Measurements from ENCODE around the gene RBM19.

Gene RBM19

DNA sequence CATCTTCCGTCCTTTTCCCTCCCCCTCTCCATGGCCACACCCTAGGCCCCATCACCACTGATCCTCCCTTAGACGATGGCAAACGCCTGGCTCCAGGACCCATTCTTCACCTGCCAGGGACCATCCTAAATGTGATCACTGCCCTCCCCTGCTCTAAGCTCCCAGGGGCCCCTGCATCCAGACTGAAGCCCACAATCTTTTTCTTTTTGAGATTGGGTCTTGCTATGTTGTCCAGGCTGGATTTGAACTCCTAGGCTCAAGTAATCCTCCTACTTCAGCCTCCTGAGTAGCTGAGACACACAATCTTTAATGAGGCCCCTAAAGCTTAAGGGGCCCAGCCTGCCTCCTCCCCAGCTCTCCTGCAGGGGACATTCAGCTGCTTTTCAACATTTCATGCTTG is 15.3 kb downstream of the RBM19 start:
- TF ChIP-seq EZH2phosphoT487 (IDR thresholded peaks at IDR 0.05; ENCODE audit: low read length), result no peak
- TF ChIP-seq EZH2 (optimal IDR thresholded peaks at IDR 0.05; ENCODE audit: low read depth, low read length), result no peak
- TF ChIP-seq CTCF (IDR thresholded peaks at IDR 0.05; ENCODE audit: low read length), result no peak
- no peak for DNase-seq

GRCh38 chr12:113949321-113950305 is 16.5 kb downstream of the RBM19 start:
- no peaks in the 10 kb centered on the region for H3K4me1 ChIP-seq (ENCODE audit: low read length)

More for the DNA sequence above, 15.3 kb downstream of the RBM19 start:
- Histone ChIP-seq H3K9me2 (replicated peaks; ENCODE audit: insufficient read depth, low read length) (no peaks in the 10 kb centered on the region), H2AFZ (ENCODE audit: low read length) (no peak overlapping the region), H3K79me2 (ENCODE audit: low read length) (no peaks in the 10 kb centered on the region), H3K36me3 (replicated peaks; ENCODE audit: insufficient read depth, low read length) (no peaks in the 10 kb centered on the region), H3K9ac (ENCODE audit: low read length) (no peak overlapping the region), H3K4me2 (ENCODE audit: low read depth, low read length) (no peak overlapping the region), H3K4me1 (ENCODE audit: low read length) (no peaks in the 10 kb centered on the region), H3K27ac (ENCODE audit: low read length) (no peak overlapping the region), H4K20me1 (ENCODE audit: insufficient read depth, low read length) (no peaks in the 10 kb centered on the region), H3F3A (ENCODE audit: insufficient read depth, low read length) (no peaks in the 10 kb centered on the region), H3K27me3 (replicated peaks; ENCODE audit: insufficient read depth, low read length) (no peaks in the 10 kb centered on the region), H3K4me3 (ENCODE audit: low read length) (no peak overlapping the region), H3K9me3 (replicated peaks; ENCODE audit: insufficient read depth, low read length) (no peaks in the 10 kb centered on the region)

GRCh38 chr12:113948151-113948914 is 17.8 kb downstream of the RBM19 start:
- DNase-seq, result no peak
- Histone ChIP-seq H2AFZ (ENCODE audit: low read length) (no peak overlapping the region), H3K4me2 (ENCODE audit: low read depth, low read length) (no peak overlapping the region), H3K79me2 (ENCODE audit: low read length) (no peaks in the 10 kb centered on the region), H3K4me3 (ENCODE audit: low read length) (no peak overlapping the region), H3K9me2 (replicated peaks; ENCODE audit: insufficient read depth, low read length) (no peaks in the 10 kb centered on the region), H4K20me1 (ENCODE audit: insufficient read depth, low read length) (no peaks in the 10 kb centered on the region), H3K27me3 (replicated peaks; ENCODE audit: insufficient read depth, low read length) (no peaks in the 10 kb centered on the region), H3F3A (ENCODE audit: insufficient read depth, low read length) (no peaks in the 10 kb centered on the region), H3K9ac (ENCODE audit: low read length) (no peak overlapping the region), H3K27ac (ENCODE audit: low read length) (no peak overlapping the region), H3K9me3 (replicated peaks; ENCODE audit: insufficient read depth, low read length) (no peaks in the 10 kb centered on the region), H3K4me1 (ENCODE audit: low read length) (no peaks in the 10 kb centered on the region), H3K36me3 (replicated peaks; ENCODE audit: insufficient read depth, low read length) (no peaks in the 10 kb centered on the region)
- TF ChIP-seq CTCF (IDR thresholded peaks at IDR 0.05; ENCODE audit: low read length), result no peak
- no peak for TF ChIP-seq EZH2phosphoT487 (IDR thresholded peaks at IDR 0.05; ENCODE audit: low read length)
- TF ChIP-seq EZH2 (optimal IDR thresholded peaks at IDR 0.05; ENCODE audit: low read depth, low read length), result no peak

More at GRCh38 chr12:113949321-113950305, 16.5 kb downstream of the RBM19 start:
- no peak for DNase-seq
- no peak overlapping the region for H3K4me3 ChIP-seq (ENCODE audit: low read length)
- no peaks in the 10 kb centered on the region for H3K36me3 ChIP-seq (replicated peaks; ENCODE audit: insufficient read depth, low read length)
- H3F3A ChIP-seq (ENCODE audit: insufficient read depth, low read length), result no peaks in the 10 kb centered on the region
- no peak overlapping the region for H3K27ac ChIP-seq (ENCODE audit: low read length)
- H3K4me2 ChIP-seq (ENCODE audit: low read depth, low read length), result no peak overlapping the region
- H3K9me2 ChIP-seq (replicated peaks; ENCODE audit: insufficient read depth, low read length), result no peaks in the 10 kb centered on the region
- no peaks in the 10 kb centered on the region for H3K27me3 ChIP-seq (replicated peaks; ENCODE audit: insufficient read depth, low read length)
- no peak overlapping the region for H2AFZ ChIP-seq (ENCODE audit: low read length)
- TF ChIP-seq EZH2 (optimal IDR thresholded peaks at IDR 0.05; ENCODE audit: low read depth, low read length) (no peak), EZH2phosphoT487 (IDR thresholded peaks at IDR 0.05; ENCODE audit: low read length) (no peak), CTCF (IDR thresholded peaks at IDR 0.05; ENCODE audit: low read length) (no peak)
- no peaks in the 10 kb centered on the region for H4K20me1 ChIP-seq (ENCODE audit: insufficient read depth, low read length)
- H3K9me3 ChIP-seq (replicated peaks; ENCODE audit: insufficient read depth, low read length), result no peaks in the 10 kb centered on the region
- H3K79me2 ChIP-seq (ENCODE audit: low read length), result no peaks in the 10 kb centered on the region
- no peak overlapping the region for H3K9ac ChIP-seq (ENCODE audit: low read length)
